GM12878 (cell line): Measurements from ENCODE around the gene MYO1C. TPM values are rescaled to one million over a fixed set of nuclear protein-coding genes. Genes with fewer than 3 reads are reported as not detected.

ENCODE experiments used
- ATAC-seq: fragments of 200-7000 bp; cut with Tn5 transposase; 3 replicates; pipeline ENCODE4 v1.9.1; 2020; ENCODE audit warnings: mild to moderate bottlenecking, moderate library complexity
- BruUV-seq: library from RNA; stranded (reverse); fragments of 400-500 nt; replicated peaks from 2 replicates; lab custom pipeline; 2021; lab: Mats Ljungman, UMichigan
- CTCF ChIA-PET: fragments of 300-600 bp; sonication (Branson Sonifier 250); formaldehyde crosslinking; extraction: SDS; loops from one replicate; lab custom pipeline; 2021; ENCODE audit warnings: inconsistent platforms; lab: Yijun Ruan, JAX
- POLR2A ChIA-PET: fragments of 350-600 bp; formaldehyde crosslinking; extraction: SDS; loops from one replicate; lab custom pipeline; 2021; ENCODE audit warnings: inconsistent platforms; lab: Charles Lee
- RAD21 ChIA-PET: fragments of 300-600 bp; sonication (Branson Sonifier 250); formaldehyde crosslinking; loops from one replicate; lab custom pipeline; 2023; ENCODE audit warnings: antibody characterized with exemption; ENCODE audit not compliant: unreplicated experiment; lab: Charles Lee
- SMC1A ChIA-PET: fragments of 300-600 bp; sonication (Branson Sonifier 250); formaldehyde crosslinking; loops from one replicate; lab custom pipeline; 2023; ENCODE audit not compliant: unreplicated experiment, uncharacterized antibody; lab: Charles Lee
- DNase-seq: peaks from one replicate; pipeline ENCODE4 v3.0.0-alpha.2; 2011; ENCODE audit warnings: low read depth, low spot score
- FAIRE-seq: peaks from 3 replicates; lab custom pipeline; 2011; peaks lifted over from hg19 to GRCh38; lab: Jason Lieb, UNC
- H2AFZ ChIP-seq: 2 replicates; pipeline ENCODE4 v1.6.0; 2011; ENCODE audit warnings: low read depth, low read length, control low read depth; ENCODE audit not compliant: control insufficient read depth
- H3K27ac ChIP-seq: 2 replicates; pipeline ENCODE4 v1.5.1; 2011; ENCODE audit warnings: control low read depth; ENCODE audit not compliant: control insufficient read depth, insufficient read depth
- H3K27me3 ChIP-seq, 2 experiments: replicated peaks in 1 of 2; 2 replicates each; pipeline versions ENCODE4 v1.6.0 to v1.6.1; 2011; ENCODE audit warnings: low read length in 1 of 2; ENCODE audit not compliant: control insufficient read depth in 2 of 2, insufficient read depth in 2 of 2
- H3K36me3 ChIP-seq, 2 experiments: 2 replicates each; pipeline ENCODE4 v1.5.1; 2011; ENCODE audit warnings: low read length in 1 of 2; ENCODE audit not compliant: control insufficient read depth in 2 of 2, insufficient read depth in 2 of 2
- H3K4me1 ChIP-seq: 2 replicates; pipeline ENCODE4 v1.6.1; 2011; ENCODE audit warnings: mild to moderate bottlenecking, low read length, moderate library complexity, mixed read lengths; ENCODE audit not compliant: control insufficient read depth, insufficient read depth
- H3K4me2 ChIP-seq: 2 replicates; pipeline ENCODE4 v1.6.0; 2011; ENCODE audit warnings: control low read depth; ENCODE audit not compliant: control insufficient read depth, insufficient read depth
- H3K4me3 ChIP-seq: fragments of 200-600 bp; sonication (generic); 2 replicates; pipeline ENCODE4 v1.5.1; 2016
- H3K79me2 ChIP-seq: 2 replicates; pipeline ENCODE4 v1.6.0; 2011; ENCODE audit warnings: low read length; ENCODE audit not compliant: control insufficient read depth, insufficient read depth
- H3K9ac ChIP-seq: 2 replicates; pipeline ENCODE4 v1.8.0; 2011; ENCODE audit warnings: low read length, control low read depth, mixed read lengths; ENCODE audit not compliant: control insufficient read depth, insufficient read depth
- H3K9me3 ChIP-seq: replicated peaks from 3 replicates; pipeline ENCODE4 v1.5.1; 2011; ENCODE audit warnings: mild to moderate bottlenecking, low read length; ENCODE audit not compliant: control insufficient read depth, insufficient read depth
- H4K20me1 ChIP-seq: 2 replicates; pipeline ENCODE4 v1.6.0; 2011; ENCODE audit not compliant: control insufficient read depth, insufficient read depth
- CREM ChIP-seq: IDR thresholded peaks from 2 replicates; pipeline ENCODE4 v1.6.1; 2014; ENCODE audit warnings: antibody characterized with exemption, low read depth
- FOS ChIP-seq: IDR thresholded peaks from 3 replicates; pipeline ENCODE4 v1.6.1; 2011; ENCODE audit warnings: borderline replicate concordance; ENCODE audit not compliant: insufficient read length; ENCODE audit errors: extremely low read depth
- FOXM1 ChIP-seq: IDR thresholded peaks from 2 replicates; pipeline ENCODE4 v1.6.1; 2012; ENCODE audit warnings: low read depth, mild to moderate bottlenecking, inconsistent platforms, low read length, moderate library complexity
- HDGF ChIP-seq: fragments of 450-650 bp; IDR thresholded peaks from 2 replicates; pipeline ENCODE4 v1.6.1; 2016; ENCODE audit warnings: antibody characterized with exemption
- MLLT1 ChIP-seq: fragments of 450-650 bp; IDR thresholded peaks from 2 replicates; pipeline ENCODE4 v1.6.1; 2016; ENCODE audit warnings: mild to moderate bottlenecking
- PML ChIP-seq: IDR thresholded peaks from 2 replicates; pipeline ENCODE4 v1.6.1; 2012; ENCODE audit warnings: low read length, inconsistent platforms
- SIN3A ChIP-seq: IDR thresholded peaks from 2 replicates; pipeline ENCODE4 v1.6.1; 2012; ENCODE audit warnings: low read depth, low read length, improper control_type of control experiment
- SKIL ChIP-seq: fragments of 450-650 bp; IDR thresholded peaks from 2 replicates; pipeline ENCODE4 v1.6.1; 2017; ENCODE audit warnings: mild to moderate bottlenecking, low read depth, inconsistent platforms; ENCODE audit not compliant: poor library complexity, severe bottlenecking
- ZBTB11 ChIP-seq: fragments of 450-650 bp; formaldehyde crosslinking; IDR thresholded peaks from 2 replicates; pipeline ENCODE4 v1.5.0; 2022; ENCODE audit warnings: mild to moderate bottlenecking, missing genetic modification characterization
- WGBS: methylation state at CpG from one replicate; pipeline ENCODE4 v1.1.6; 2016; ENCODE audit warnings: low lambda C conversion rate; ENCODE audit not compliant: insufficient replicate concordance, insufficient coverage; ENCODE audit errors: missing lambda C conversion rate; 5-methylcytosine and 5-hydroxymethylcytosine counted together
- in situ Hi-C: fragments of 300-500 bp; cut with MboI; formaldehyde crosslinking; loops from 9 replicates; pipeline ENCODE4 v1.14.3; 2018; ENCODE audit warnings: mixed read lengths
- intact Hi-C: fragments of 100-400 bp; cut with micrococcal nuclease; formaldehyde crosslinking; loops from one replicate; pipeline ENCODE4 v1.14.2; 2022; ENCODE audit not compliant: unreplicated experiment
- polyA plus RNA-seq, 11 experiments: library from polyadenylated mRNA; depleted of rRNA in 4 of 11; unstranded in 6 of 11; stranded (reverse) in 5 of 11; fragments of >200 nt; fragmentation: Nextera tagmentation in 4 of 11; fragmentation: Illumina TruSeq in 1 of 11; extraction: Ambion mirVana in 4 of 11; extraction: Trizol in 1 of 11; gene quantifications; 1 replicate in 1 of 11; 2 replicates in 10 of 11; pipeline versions ENCODE4 v1.2.1 to v1.2.3, GENCODE V29; 2011 to 2016; ENCODE audit warnings: inconsistent platforms in 2 of 11, missing spikeins in 2 of 11, low read depth in 1 of 11
- total RNA-seq, 4 experiments: library from RNA; depleted of rRNA in 3 of 4; stranded (reverse); fragments of >200 nt in 3 of 4; fragmentation: Illumina TruSeq in 1 of 4; extraction: Trizol in 1 of 4; gene quantifications; 2 replicates each; pipeline versions ENCODE4 v1.2.1 to v1.2.3, GENCODE V29; 2013 to 2021
- TF ChIP-seq, protein P1 (sequence below): fragments of 450-650 bp; conservative IDR thresholded peaks from 2 replicates; pipeline ENCODE4 v1.6.1; 2017; ENCODE audit warnings: mild to moderate bottlenecking, moderate library complexity

The MYO1C gene
- total and polyA plus RNA-seq, 10 of the 15 experiments (the other 5 are each of a cell fraction or from before 2014, with no cell fraction given), result 1.2 to 92.0 (median 36.6) TPM

DNA sequence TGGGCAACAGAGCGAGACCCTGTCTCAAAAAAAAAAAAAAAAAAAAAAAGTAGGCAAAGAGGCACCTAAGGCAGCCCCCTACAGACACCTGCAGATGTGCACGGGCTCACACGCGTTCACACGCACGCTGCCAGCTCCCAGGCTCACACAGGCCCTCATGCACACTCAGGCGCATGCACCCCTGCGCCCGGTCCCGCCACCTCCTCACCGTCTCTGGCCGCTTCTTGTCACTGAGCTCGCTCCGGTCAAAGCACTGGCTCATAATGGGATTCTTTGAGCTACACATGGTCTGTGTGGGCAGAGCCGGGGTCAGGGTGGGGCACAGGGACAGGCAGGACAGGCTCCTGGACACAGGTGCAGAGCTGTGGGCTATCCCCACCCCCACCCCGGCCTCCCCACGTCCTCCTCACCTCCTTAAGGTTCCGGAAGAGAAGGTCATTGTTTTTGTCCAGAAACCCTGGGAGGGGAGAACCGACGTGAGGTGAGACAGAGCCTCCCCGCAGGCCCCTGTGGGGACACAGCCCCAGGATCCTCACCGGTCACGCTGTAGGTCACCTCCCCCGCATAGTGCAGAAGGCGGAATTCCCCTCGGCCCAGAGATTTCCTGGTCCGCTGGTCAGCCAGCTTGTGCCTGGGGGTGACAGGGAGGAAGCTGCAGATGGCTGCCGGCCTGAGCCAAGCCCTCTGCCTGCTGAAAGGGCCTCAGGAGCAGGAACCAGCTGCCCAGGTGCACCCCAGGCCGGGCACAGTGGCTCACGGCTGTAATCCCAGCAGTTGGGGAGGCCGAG is 17.9 kb downstream of the MYO1C start (continued):
- TF ChIP-seq, protein P1, sequence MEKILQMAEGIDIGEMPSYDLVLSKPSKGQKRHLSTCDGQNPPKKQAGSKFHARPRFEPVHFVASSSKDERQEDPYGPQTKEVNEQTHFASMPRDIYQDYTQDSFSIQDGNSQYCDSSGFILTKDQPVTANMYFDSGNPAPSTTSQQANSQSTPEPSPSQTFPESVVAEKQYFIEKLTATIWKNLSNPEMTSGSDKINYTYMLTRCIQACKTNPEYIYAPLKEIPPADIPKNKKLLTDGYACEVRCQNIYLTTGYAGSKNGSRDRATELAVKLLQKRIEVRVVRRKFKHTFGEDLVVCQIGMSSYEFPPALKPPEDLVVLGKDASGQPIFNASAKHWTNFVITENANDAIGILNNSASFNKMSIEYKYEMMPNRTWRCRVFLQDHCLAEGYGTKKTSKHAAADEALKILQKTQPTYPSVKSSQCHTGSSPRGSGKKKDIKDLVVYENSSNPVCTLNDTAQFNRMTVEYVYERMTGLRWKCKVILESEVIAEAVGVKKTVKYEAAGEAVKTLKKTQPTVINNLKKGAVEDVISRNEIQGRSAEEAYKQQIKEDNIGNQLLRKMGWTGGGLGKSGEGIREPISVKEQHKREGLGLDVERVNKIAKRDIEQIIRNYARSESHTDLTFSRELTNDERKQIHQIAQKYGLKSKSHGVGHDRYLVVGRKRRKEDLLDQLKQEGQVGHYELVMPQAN, result no peak
- TF ChIP-seq FOS, result no peak
- peak; percentile 35; the same call in 1 of the 2 replicates for TF ChIP-seq FOXM1

- FAIRE-seq (peak; percentile 41), DNase-seq (peak; percentile 47), ATAC-seq (peak; percentile 68)
- peak overlapping the region; percentile 17; the same call in 1 of the 2 replicates for H3K27ac ChIP-seq
- ChIA-PET CTCF (interaction anchor here (2.0 to 2.7 kb wide), 2 partner anchors 42 to 108 kb away, joined by 13 to 14 read pairs; partner anchors contain the start of gene INPP5K), POLR2A (interaction anchor here (0.6 to 3.2 kb wide), 8 partner anchors 10 to 706 kb away, joined by 3 to 22 read pairs (median 4); partner anchors contain the start of gene CRK), SMC1A (interaction anchor here (1.0 to 2.2 kb wide), 8 partner anchors 11 to 112 kb away, joined by 3 to 10 read pairs (median 4); partner anchors contain the start of gene INPP5K), RAD21 (interaction anchor here (0.6 to 2.3 kb wide), 11 partner anchors 11 to 242 kb away, joined by 3 to 17 read pairs (median 5); no protein-coding TSS in a partner anchor)
- H3K4me1 ChIP-seq, result peaks cover 27% of the 10 kb centered on the region
- no peaks in the 10 kb centered on the region for H3K27me3 ChIP-seq
- H2AFZ ChIP-seq, result no peak overlapping the region
- peak overlapping the region; percentile 53 for H3K4me3 ChIP-seq
- no peaks in the 10 kb centered on the region; the same call in 2 of the 3 replicates for H3K9me3 ChIP-seq
- H3K79me2 ChIP-seq, result no peaks in the 10 kb centered on the region; the same call in 1 of the 2 replicates
- peak overlapping the region; percentile 23 for H3K4me2 ChIP-seq
- BruUV-seq, result no TSS peak
- intact Hi-C loops, result no loop called here
- no peaks in the 10 kb centered on the region for H4K20me1 ChIP-seq
- peaks cover 3 to 21% of the 10 kb centered on the region in 2 experiments for H3K36me3 ChIP-seq
- H3K9ac ChIP-seq, result peak overlapping the region; percentile 35; the same call in 1 of the 2 replicates
- in situ Hi-C loops, result no loop called here
- 6% methylated on average over 10 of the region's 10 CpGs for WGBS
- TF ChIP-seq MLLT1, result peak; percentile 45; the same call in 1 of the 2 replicates
- peak; percentile 77; the same call in 1 of the 2 replicates for TF ChIP-seq HDGF
- TF ChIP-seq ZBTB11, result no peak
- peak; percentile 52 for TF ChIP-seq SKIL
- TF ChIP-seq SIN3A, result peak; percentile 61; the same call in 1 of the 2 replicates
- peak; percentile 58 for TF ChIP-seq CREM
- no peak for TF ChIP-seq PML
Measured at GRCh38 chr17:1473841-1474240, 18.6 kb downstream of the MYO1C start.
